Upper lobe of left lung (tissue), 6 donors: ENCODE results near the gene HMGN1. TPM values are rescaled to one million over a fixed set of nuclear protein-coding genes. Genes with fewer than 3 reads are reported as not detected.

Source experiments
- ATAC-seq, 2 donors: fragments of 200-7000 bp; cut with Tn5 transposase; one replicate each; pipeline ENCODE4 v1.9.1; 2022; ENCODE audit warnings: mild to moderate bottlenecking in 2 of 2, moderate library complexity in 2 of 2; ENCODE audit not compliant: low FRiP score in 2 of 2
- DNase-seq, 2 donors: peaks; one replicate each; pipeline ENCODE4 v3.0.0-alpha.2; 2019 to 2020
- H3K27ac ChIP-seq, 4 donors: fragments of 200-600 bp; sonication (generic); one replicate each; pipeline ENCODE4 v1.5.1; 2016 to 2019
- H3K27me3 ChIP-seq, 4 donors: fragments of 200-600 bp; sonication (generic); one replicate each; pipeline ENCODE4 v1.5.1; 2017 to 2019
- H3K36me3 ChIP-seq, 4 donors: fragments of 200-600 bp; sonication (generic); one replicate each; pipeline ENCODE4 v1.5.1; 2016 to 2019
- H3K4me1 ChIP-seq, 4 donors: fragments of 200-600 bp; sonication (generic); one replicate each; pipeline ENCODE4 v1.5.1; 2018 to 2019
- H3K4me3 ChIP-seq, 4 donors: fragments of 200-600 bp; sonication (generic); one replicate each; pipeline ENCODE4 v1.5.1; 2017 to 2019; ENCODE audit warnings: mild to moderate bottlenecking in 2 of 4, moderate library complexity in 1 of 4
- H3K9me3 ChIP-seq, 4 donors: fragments of 200-600 bp; sonication (generic); one replicate each; pipeline ENCODE4 v1.5.1; 2018 to 2019
- EP300 ChIP-seq, 4 donors: sonication (generic); formaldehyde crosslinking; IDR thresholded peaks; one replicate each; pipeline ENCODE4 v1.5.1; 2017; ENCODE audit warnings: antibody characterized with exemption in 4 of 4, control low read depth in 2 of 4
- POLR2A ChIP-seq, 4 donors: fragments of 450-650 bp; IDR thresholded peaks; one replicate each; pipeline ENCODE4 v1.5.1; 2016 to 2017; ENCODE audit warnings: antibody characterized with exemption in 4 of 4, mild to moderate bottlenecking in 2 of 4
- POLR2AphosphoS5 ChIP-seq, 2 donors: sonication (generic); formaldehyde crosslinking; IDR thresholded peaks; one replicate each; pipeline ENCODE4 v1.5.1; 2017; ENCODE audit warnings: antibody characterized with exemption in 2 of 2
- WGBS, 2 donors: methylation state at CpG; one replicate each; pipeline ENCODE4 v1.1.5; 2017 to 2018; 5-methylcytosine and 5-hydroxymethylcytosine counted together
- total RNA-seq, 6 donors: library from RNA; depleted of rRNA in 4 of 6; stranded (reverse); fragments of >200 nt in 4 of 6; gene quantifications; one replicate each; pipeline versions ENCODE4 v1.1.0 to v1.2.1, GENCODE V29; 2016 to 2021
- TF ChIP-seq, protein P1 (sequence below), 6 experiments: fragments of 450-650 bp in 4 of 6; fragments of 200-600 bp in 2 of 6; sonication (generic) in 2 of 6; IDR thresholded peaks; one replicate each; pipeline ENCODE4 v1.5.1; 2016 to 2019; ENCODE audit warnings: antibody characterized with exemption in 6 of 6
- donor health status: DM: no; HTN: no; CAD: no; lungs with moderate emphysema.
- donor health status: DM: no; HTN: yes; CAD: no; lungs with severe emphysema.

HMGN1 gene
- total RNA-seq, 6 donors from 2014 or later: 80.7 to 164 (median 115) TPM

DNA sequence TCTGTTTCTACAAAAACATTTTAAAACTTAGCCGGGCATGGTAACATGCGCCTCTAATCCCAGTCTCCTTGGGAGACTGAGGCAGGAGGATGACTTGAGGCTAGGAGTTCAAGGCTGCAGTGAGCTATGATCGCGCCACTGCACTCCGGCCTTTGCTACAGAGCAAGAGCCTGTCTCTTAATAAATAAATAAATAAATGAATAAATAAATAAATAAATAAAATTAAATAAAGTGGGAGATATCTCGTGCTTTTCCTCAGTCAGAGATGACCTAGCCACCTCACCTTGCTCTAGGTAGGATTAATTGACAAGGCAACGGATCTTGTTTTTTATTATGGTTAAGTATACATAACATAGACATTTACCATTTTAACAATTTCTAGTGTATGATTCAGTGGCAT lies 21.2 kb downstream of the HMGN1 start:
- no peaks in the 10 kb centered on the region for H3K9me3 ChIP-seq
- H3K36me3 ChIP-seq: no peaks in the 10 kb centered on the region
- TF ChIP-seq POLR2A (IDR thresholded peaks at IDR 0.05) (no peak), EP300 (IDR thresholded peaks at IDR 0.05) (no peak), POLR2AphosphoS5 (IDR thresholded peaks at IDR 0.05) (no peak)
- TF ChIP-seq, protein P1, sequence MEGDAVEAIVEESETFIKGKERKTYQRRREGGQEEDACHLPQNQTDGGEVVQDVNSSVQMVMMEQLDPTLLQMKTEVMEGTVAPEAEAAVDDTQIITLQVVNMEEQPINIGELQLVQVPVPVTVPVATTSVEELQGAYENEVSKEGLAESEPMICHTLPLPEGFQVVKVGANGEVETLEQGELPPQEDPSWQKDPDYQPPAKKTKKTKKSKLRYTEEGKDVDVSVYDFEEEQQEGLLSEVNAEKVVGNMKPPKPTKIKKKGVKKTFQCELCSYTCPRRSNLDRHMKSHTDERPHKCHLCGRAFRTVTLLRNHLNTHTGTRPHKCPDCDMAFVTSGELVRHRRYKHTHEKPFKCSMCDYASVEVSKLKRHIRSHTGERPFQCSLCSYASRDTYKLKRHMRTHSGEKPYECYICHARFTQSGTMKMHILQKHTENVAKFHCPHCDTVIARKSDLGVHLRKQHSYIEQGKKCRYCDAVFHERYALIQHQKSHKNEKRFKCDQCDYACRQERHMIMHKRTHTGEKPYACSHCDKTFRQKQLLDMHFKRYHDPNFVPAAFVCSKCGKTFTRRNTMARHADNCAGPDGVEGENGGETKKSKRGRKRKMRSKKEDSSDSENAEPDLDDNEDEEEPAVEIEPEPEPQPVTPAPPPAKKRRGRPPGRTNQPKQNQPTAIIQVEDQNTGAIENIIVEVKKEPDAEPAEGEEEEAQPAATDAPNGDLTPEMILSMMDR (IDR thresholded peaks at IDR 0.05): no peak
- no peaks in the 10 kb centered on the region for H3K27me3 ChIP-seq
- ATAC-seq: no peak
- H3K4me3 ChIP-seq: no peak overlapping the region
- H3K27ac ChIP-seq: no peak overlapping the region
- 95 to 96% methylated on average over 7 of the region's 7 CpGs for WGBS, 2 donors
- no peak for DNase-seq
- H3K4me1 ChIP-seq: no peaks in the 10 kb centered on the region

DNA sequence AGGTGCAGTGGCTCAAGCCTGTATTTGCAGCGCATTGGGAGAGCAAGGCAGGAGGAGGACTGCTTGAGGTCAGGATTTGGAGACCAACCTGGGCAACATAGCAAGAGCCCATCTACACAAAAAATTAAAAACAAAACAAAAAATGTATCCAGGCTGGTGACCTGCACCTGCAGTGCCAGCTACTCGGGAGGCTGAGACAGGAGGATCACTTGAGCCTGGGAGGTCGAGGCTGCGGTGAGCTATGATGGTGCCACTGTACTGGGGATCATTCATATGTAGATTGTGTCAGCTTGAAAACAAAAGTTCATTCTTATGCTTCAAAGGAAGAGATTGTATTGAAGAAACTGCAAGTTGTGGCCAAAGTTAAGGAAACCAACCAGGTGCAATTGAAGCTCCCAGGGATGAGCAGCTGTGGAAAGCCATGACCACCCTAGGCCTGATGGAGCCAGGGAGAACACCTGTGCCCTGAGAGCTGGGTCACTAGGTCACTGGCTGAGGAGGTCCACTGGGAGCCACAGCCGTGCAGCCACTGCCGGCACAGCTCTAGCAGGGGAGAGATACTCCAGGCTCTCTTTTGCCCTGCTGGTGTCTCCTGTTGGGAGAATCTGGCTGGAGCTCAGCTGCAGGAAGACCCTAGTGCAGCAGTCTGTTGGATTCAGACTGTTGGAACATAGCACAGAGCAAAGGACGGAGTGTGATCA lies 22.1 kb downstream of the HMGN1 start:
- Histone ChIP-seq H3K4me3 (no peak overlapping the region), H3K36me3 (no peaks in the 10 kb centered on the region)
- 89 to 95% methylated on average over 7 of the region's 7 CpGs for WGBS, 2 donors

GRCh38 chr21:39325458-39325857 lies 23.4 kb downstream of the HMGN1 start:
- Histone ChIP-seq H3K36me3 (no peaks in the 10 kb centered on the region), H3K27me3 (no peaks in the 10 kb centered on the region), H3K27ac (no peak overlapping the region), H3K4me1 (no peaks in the 10 kb centered on the region), H3K4me3 (no peak overlapping the region), H3K9me3 (no peaks in the 10 kb centered on the region)
- 89 to 95% methylated on average over 4 of the region's 4 CpGs for WGBS, 2 donors
- no peak for DNase-seq
- ATAC-seq: no peak
- no peak for TF ChIP-seq POLR2AphosphoS5 (IDR thresholded peaks at IDR 0.05)

More for the DNA sequence above, 22.1 kb downstream of the HMGN1 start:
- H3K9me3 ChIP-seq: no peaks in the 10 kb centered on the region
- ATAC-seq (no peak), DNase-seq (peak in 1 of 2 donors; percentile 36)
- H3K27ac ChIP-seq: no peak overlapping the region
- TF ChIP-seq EP300 (IDR thresholded peaks at IDR 0.05) (no peak), POLR2A (IDR thresholded peaks at IDR 0.05) (no peak), POLR2AphosphoS5 (IDR thresholded peaks at IDR 0.05) (no peak)
- TF ChIP-seq, protein P1 (IDR thresholded peaks at IDR 0.05): no peak
- H3K4me1 ChIP-seq: no peaks in the 10 kb centered on the region
- H3K27me3 ChIP-seq: no peaks in the 10 kb centered on the region

- 74 to 76% methylated on average over 6 of the region's 6 CpGs for WGBS, 2 donors
- Histone ChIP-seq H3K36me3 (no peaks in the 10 kb centered on the region), H3K27me3 (no peaks in the 10 kb centered on the region), H3K4me1 (peaks cover 0 to 4% (median 0%) of the 10 kb centered on the region in 4 donors), H3K4me3 (no peak overlapping the region), H3K27ac (no peak overlapping the region), H3K9me3 (no peaks in the 10 kb centered on the region)
- TF ChIP-seq POLR2AphosphoS5 (IDR thresholded peaks at IDR 0.05) (no peak), EP300 (IDR thresholded peaks at IDR 0.05) (no peak), POLR2A (IDR thresholded peaks at IDR 0.05) (no peak)
- TF ChIP-seq, protein P1 (IDR thresholded peaks at IDR 0.05): no peak
- DNase-seq (no peak), ATAC-seq (peak in 1 of 2 donors; percentile 35)
Measured at GRCh38 chr21:39321424-39321823, 27.5 kb downstream of the HMGN1 start.

GRCh38 chr21:39319814-39320332 lies 29.0 kb downstream of the HMGN1 start:
- Histone ChIP-seq H3K27me3 (no peaks in the 10 kb centered on the region), H3K36me3 (no peaks in the 10 kb centered on the region), H3K4me1 (peaks cover under 1 to 5% (median under 1%) of the 10 kb centered on the region in 4 donors), H3K27ac (peak overlapping the region in 1 of 4 donors; percentile 19), H3K4me3 (no peak overlapping the region), H3K9me3 (no peaks in the 10 kb centered on the region)
- DNase-seq: no peak
- 73 to 84% methylated on average over 3 of the region's 3 CpGs for WGBS, 2 donors
- TF ChIP-seq, protein P1 (IDR thresholded peaks at IDR 0.05): no peak
- no peak for TF ChIP-seq POLR2AphosphoS5 (IDR thresholded peaks at IDR 0.05)
- no peak for TF ChIP-seq EP300 (IDR thresholded peaks at IDR 0.05)
- no peak for TF ChIP-seq POLR2A (IDR thresholded peaks at IDR 0.05)
- ATAC-seq: no peak
